Body of pancreas (tissue), 4 donors: ENCODE data around the gene PDE11A. TPM values are rescaled to one million over a fixed set of nuclear protein-coding genes. Genes with fewer than 3 reads are reported as not detected.
"Not testable (repeated sequence)": the region's sequence is repeated elsewhere in the genome, so short reads cannot be mapped to it uniquely, and the experiment has no call there.

Experiments used
- ATAC-seq: fragments of 150-250 bp; one replicate; pipeline ENCODE4 v1.9.1; 2016
- DNase-seq, 4 donors: peaks; one replicate each; pipeline ENCODE4 v3.0.0-alpha.2; 2019
- H3K27ac ChIP-seq, 4 donors: fragments of 200-600 bp; sonication (generic); 1 replicate in 3 of 4; 2 replicates in 1 of 4; pipeline versions ENCODE4 v1.5.1 to v1.6.1; 2016 to 2019; ENCODE audit warnings: mild to moderate bottlenecking in 1 of 4, mixed read lengths in 1 of 4, moderate library complexity in 1 of 4
- H3K27me3 ChIP-seq, 2 donors: fragments of 200-600 bp; sonication (generic); one replicate each; pipeline ENCODE4 v1.6.0; 2016; ENCODE audit warnings: mild to moderate bottlenecking in 1 of 2
- H3K36me3 ChIP-seq, 2 donors: fragments of 200-600 bp; sonication (generic); replicated peaks in 1 of 2; 2 replicates each; pipeline ENCODE4 v1.5.1; 2016; ENCODE audit warnings: low read depth in 2 of 2; ENCODE audit not compliant: insufficient read depth in 1 of 2
- H3K4me1 ChIP-seq: fragments of 200-600 bp; sonication (generic); one replicate; pipeline ENCODE4 v1.6.0; 2016
- H3K4me3 ChIP-seq, 2 donors: fragments of 200-600 bp; sonication (generic); 1 replicate in 1 of 2; 2 replicates in 1 of 2; pipeline ENCODE4 v1.5.1; 2016 to 2019
- H3K9me3 ChIP-seq, 3 donors: fragments of 200-600 bp; sonication (generic); 1 replicate in 2 of 3; 2 replicates in 1 of 3; pipeline ENCODE4 v1.5.1; 2016
- POLR2A ChIP-seq, 3 donors: fragments of 450-650 bp; IDR thresholded peaks; one replicate each; pipeline ENCODE4 v1.6.1; 2016; ENCODE audit warnings: antibody characterized with exemption in 3 of 3, mild to moderate bottlenecking in 2 of 3
- WGBS, 2 donors: methylation state at CpG; one replicate each; pipeline ENCODE4 v1.1.5; 2017; 5-methylcytosine and 5-hydroxymethylcytosine counted together
- intact Hi-C: fragments of 100-400 bp; cut with DNase I; formaldehyde crosslinking; loops from one replicate; pipeline ENCODE4 v1.15.1; 2023
- total RNA-seq, 2 donors: library from RNA; depleted of rRNA; stranded (reverse); fragments of >200 nt; gene quantifications; one replicate each; pipeline ENCODE4 v1.1.0, GENCODE V29; 2016
- TF ChIP-seq, protein P1 (sequence below), 7 experiments: fragments of 450-650 bp in 4 of 7; fragments of 200-600 bp in 3 of 7; sonication (generic) in 3 of 7; IDR thresholded peaks; one replicate each; pipeline ENCODE4 v1.5.1; 2016 to 2019; ENCODE audit warnings: antibody characterized with exemption in 7 of 7

Gene PDE11A
- total RNA-seq, 2 donors from 2014 or later: 2.6 to 4.0 TPM

DNA sequence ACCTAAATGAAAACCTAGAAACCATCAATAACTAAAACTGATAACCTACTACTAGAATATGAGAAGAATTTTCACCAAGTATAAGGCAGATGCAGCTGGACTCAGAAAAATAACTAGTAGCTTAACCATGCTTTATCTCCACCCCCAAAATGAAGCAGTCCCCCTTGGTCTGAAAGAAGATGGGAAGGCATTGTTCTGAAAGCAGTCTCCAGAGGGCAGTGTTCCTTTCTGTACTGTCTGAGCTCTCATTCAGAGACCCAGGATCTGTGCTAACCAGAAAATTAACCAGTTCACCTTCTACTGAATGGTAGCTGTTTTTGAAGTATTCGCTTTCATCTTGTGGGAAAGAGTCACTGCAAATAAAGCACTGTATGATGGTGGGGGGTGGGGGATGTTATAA, 273.0 kb downstream of the PDE11A start:
- DNase-seq (no peak), ATAC-seq (no peak)
- Histone ChIP-seq H3K27me3 (no peaks in the 10 kb centered on the region), H3K36me3 (no peaks in the 10 kb centered on the region), H3K27ac (no peak overlapping the region), H3K4me1 (no peaks in the 10 kb centered on the region), H3K9me3 (no peaks in the 10 kb centered on the region), H3K4me3 (no peak overlapping the region)
- intact Hi-C loops: no loop called here
- TF ChIP-seq, protein P1, sequence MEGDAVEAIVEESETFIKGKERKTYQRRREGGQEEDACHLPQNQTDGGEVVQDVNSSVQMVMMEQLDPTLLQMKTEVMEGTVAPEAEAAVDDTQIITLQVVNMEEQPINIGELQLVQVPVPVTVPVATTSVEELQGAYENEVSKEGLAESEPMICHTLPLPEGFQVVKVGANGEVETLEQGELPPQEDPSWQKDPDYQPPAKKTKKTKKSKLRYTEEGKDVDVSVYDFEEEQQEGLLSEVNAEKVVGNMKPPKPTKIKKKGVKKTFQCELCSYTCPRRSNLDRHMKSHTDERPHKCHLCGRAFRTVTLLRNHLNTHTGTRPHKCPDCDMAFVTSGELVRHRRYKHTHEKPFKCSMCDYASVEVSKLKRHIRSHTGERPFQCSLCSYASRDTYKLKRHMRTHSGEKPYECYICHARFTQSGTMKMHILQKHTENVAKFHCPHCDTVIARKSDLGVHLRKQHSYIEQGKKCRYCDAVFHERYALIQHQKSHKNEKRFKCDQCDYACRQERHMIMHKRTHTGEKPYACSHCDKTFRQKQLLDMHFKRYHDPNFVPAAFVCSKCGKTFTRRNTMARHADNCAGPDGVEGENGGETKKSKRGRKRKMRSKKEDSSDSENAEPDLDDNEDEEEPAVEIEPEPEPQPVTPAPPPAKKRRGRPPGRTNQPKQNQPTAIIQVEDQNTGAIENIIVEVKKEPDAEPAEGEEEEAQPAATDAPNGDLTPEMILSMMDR (IDR thresholded peaks at IDR 0.05): no peak
- no peak for TF ChIP-seq POLR2A (IDR thresholded peaks at IDR 0.05)
- WGBS, 2 donors: 61 to 79% methylated on average over 1 of the region's 1 CpG

DNA sequence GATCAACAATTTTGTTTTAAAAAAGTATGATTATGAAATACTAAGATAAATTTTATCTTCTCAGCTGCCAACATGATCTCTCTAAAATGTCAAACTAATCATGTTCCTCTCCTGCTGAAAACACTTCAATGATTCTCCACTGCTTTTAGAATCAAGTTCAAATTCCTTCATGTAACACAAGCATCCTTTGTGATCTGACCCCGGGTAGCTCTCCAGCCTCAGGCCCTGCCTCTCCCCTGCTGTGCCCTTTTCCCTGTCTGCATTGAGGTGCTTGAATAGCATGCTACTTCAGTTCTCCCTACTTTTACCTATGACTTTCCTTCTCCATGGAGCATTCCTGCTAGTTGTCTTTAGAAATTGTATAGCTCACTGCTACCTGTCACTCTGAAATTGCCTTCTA, 274.8 kb downstream of the PDE11A start:
- WGBS, 2 donors: 38 to 60% methylated on average over 1 of the region's 1 CpG
- no peak for DNase-seq
- no peaks in the 10 kb centered on the region for H3K36me3 ChIP-seq
- H3K9me3 ChIP-seq: no peaks in the 10 kb centered on the region
- H3K27ac ChIP-seq: no peak overlapping the region
- no peak overlapping the region for H3K4me3 ChIP-seq
- ATAC-seq: no peak
- no peaks in the 10 kb centered on the region for H3K4me1 ChIP-seq
- TF ChIP-seq, protein P1 (IDR thresholded peaks at IDR 0.05): no peak
- no peak for TF ChIP-seq POLR2A (IDR thresholded peaks at IDR 0.05)
- no peaks in the 10 kb centered on the region for H3K27me3 ChIP-seq
- intact Hi-C loops: no loop called here

DNA sequence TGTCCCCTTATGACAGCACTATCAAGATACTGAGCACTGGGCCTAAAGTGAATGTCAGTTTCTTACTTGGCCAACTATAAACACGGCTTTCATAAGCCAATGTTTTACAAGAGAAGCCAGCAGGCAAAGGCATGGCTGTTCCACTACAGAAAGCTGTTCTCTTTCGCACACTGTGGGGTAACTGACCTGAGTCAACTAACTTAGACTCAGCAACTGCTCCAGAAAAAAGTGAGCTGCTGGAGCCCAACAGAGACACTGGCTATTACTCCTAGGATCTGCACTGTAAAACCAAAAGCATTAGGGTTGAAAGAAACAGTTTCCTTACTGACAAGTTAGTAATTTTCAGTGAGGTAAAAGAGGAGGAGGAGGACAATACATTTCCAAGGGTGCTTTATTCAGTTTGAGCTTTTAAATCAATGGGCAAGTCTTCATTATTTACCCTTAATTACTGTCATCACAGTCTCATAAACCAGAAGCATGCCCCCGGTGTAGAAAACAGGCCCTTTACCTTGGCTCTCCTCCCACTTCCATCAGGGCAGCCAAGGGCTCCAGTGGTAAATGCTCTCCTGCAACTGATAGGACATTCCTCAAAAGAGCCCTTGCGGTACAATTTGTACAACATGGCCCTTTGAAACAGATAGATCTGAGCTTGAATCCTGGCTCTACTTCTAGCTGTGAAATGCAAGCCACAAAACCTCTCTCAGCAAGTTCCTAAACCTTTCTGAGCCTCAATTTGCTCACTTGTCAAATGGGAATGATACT, 275.7 kb downstream of the PDE11A start:
- DNase-seq (no peak), ATAC-seq (no peak)
- Histone ChIP-seq H3K9me3 (no peaks in the 10 kb centered on the region), H3K27me3 (no peaks in the 10 kb centered on the region), H3K36me3 (no peaks in the 10 kb centered on the region), H3K4me3 (no peak overlapping the region), H3K27ac (no peak overlapping the region), H3K4me1 (no peaks in the 10 kb centered on the region)
- WGBS, 2 donors: 74 to 85% methylated on average over 4 of the region's 4 CpGs
- intact Hi-C loops: no loop called here
- TF ChIP-seq, protein P1 (IDR thresholded peaks at IDR 0.05): no peak
- no peak for TF ChIP-seq POLR2A (IDR thresholded peaks at IDR 0.05)

DNA sequence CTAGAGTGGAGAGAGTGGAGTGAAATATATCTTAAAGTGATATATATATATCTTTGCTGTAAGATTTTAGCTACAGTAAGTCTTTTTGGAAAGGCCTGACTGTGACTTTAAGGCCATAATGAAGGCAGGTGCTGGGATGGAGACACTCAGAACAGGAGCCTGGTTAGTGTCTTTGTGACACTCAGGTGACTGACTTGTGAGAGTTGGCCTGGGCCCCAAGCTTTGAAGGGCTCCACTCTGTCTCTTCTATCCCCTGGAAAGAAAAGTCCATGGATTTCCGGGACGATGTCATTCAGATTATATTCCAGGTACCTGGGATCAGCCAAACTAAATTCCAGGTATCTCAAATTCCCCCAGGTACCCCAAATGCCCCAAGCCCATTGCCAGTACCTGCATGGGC, 276.6 kb downstream of the PDE11A start:
- H3K36me3 ChIP-seq: no peaks in the 10 kb centered on the region
- no peaks in the 10 kb centered on the region for H3K4me1 ChIP-seq
- 89 to 93% methylated on average over 2 of the region's 2 CpGs for WGBS, 2 donors
- no peak overlapping the region for H3K27ac ChIP-seq
- DNase-seq (no peak), ATAC-seq (no peak)
- intact Hi-C loops: no loop called here
- no peaks in the 10 kb centered on the region for H3K27me3 ChIP-seq
- H3K4me3 ChIP-seq: no peak overlapping the region
- TF ChIP-seq, protein P1 (IDR thresholded peaks at IDR 0.05): no peak
- no peak for TF ChIP-seq POLR2A (IDR thresholded peaks at IDR 0.05)
- H3K9me3 ChIP-seq: no peaks in the 10 kb centered on the region

DNA sequence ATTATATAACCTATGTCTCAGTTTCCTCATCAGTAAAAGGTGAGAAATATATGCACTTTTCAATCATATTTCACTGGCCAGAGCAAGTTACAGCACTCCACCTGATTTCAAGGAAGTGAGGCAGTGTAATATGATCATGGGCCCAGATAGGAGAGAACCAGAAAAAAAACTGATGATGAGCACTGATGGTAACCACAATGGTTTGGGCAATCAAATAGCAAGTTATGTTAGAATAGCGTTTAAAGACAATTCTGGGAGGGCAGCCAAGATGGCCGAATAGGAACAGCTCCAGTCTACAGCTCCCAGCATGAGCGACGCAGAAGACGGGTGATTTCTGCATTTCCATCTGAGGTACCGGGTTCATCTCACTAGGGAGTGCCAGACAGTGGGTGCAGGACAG, 287.4 kb downstream of the PDE11A start:
- H3K9me3 ChIP-seq, H3K27me3 ChIP-seq, H3K4me3 ChIP-seq, H3K27ac ChIP-seq, H3K36me3 ChIP-seq, H3K4me1 ChIP-seq, ATAC-seq, intact Hi-C loops: not testable (repeated sequence)
- 72 to 81% methylated on average over 6 of the region's 6 CpGs for WGBS, 2 donors
- peak in 1 of 4 donors; percentile 15 for DNase-seq
